Measurements from ENCODE around the gene C5orf24. TPM values are rescaled to one million over a fixed set of nuclear protein-coding genes. Genes with fewer than 3 reads are reported as not detected.
A peak's percentile ranks its signal among the peaks of the same experiment; 100 is the strongest.
"Not testable (repeated sequence)": the region's sequence is repeated elsewhere in the genome, so short reads cannot be mapped to it uniquely, and the experiment has no call there.

C5orf24 gene
- total RNA-seq (ENCODE audit: insufficient read depth, low replicate concordance): 73.2 TPM

GRCh38 chr5:134845852-134846640 lies at the start of gene C5orf24:
TSS of gene C5orf24 (plus strand) at chr5:134845968. CDS start at chr5:134854901, 8,933 bp downstream.
- DNase-seq (ENCODE audit: low spot score): peak; percentile 97

- DNase-seq (ENCODE audit: low spot score): no peak
Observed at GRCh38 chr5:134798468-134798867, 47.3 kb upstream of the C5orf24 start.

GRCh38 chr5:134803821-134804220 lies 41.9 kb upstream of the C5orf24 start:
- DNase-seq (ENCODE audit: low spot score): no peak

GRCh38 chr5:134813407-134813806 lies 32.4 kb upstream of the C5orf24 start:
- DNase-seq (ENCODE audit: low spot score): no peak

GRCh38 chr5:134813827-134814226 lies 31.9 kb upstream of the C5orf24 start:
- DNase-seq (ENCODE audit: low spot score): no peak

- DNase-seq (ENCODE audit: low spot score): no peak
Observed at GRCh38 chr5:134817006-134817405, 28.8 kb upstream of the C5orf24 start.

GRCh38 chr5:134818776-134819175 lies 27.0 kb upstream of the C5orf24 start:
- DNase-seq (ENCODE audit: low spot score): no peak

- DNase-seq (ENCODE audit: low spot score): no peak
Observed at GRCh38 chr5:134819407-134819963, 26.3 kb upstream of the C5orf24 start.

- DNase-seq (ENCODE audit: low spot score): no peak
Observed at GRCh38 chr5:134821841-134822240, 23.9 kb upstream of the C5orf24 start.

GRCh38 chr5:134824681-134825080 lies 21.1 kb upstream of the C5orf24 start:
- DNase-seq (ENCODE audit: low spot score): no peak

- no peak for DNase-seq (ENCODE audit: low spot score)
Observed at GRCh38 chr5:134825212-134825611, 20.6 kb upstream of the C5orf24 start.

GRCh38 chr5:134833340-134834032 lies 12.3 kb upstream of the C5orf24 start:
- DNase-seq (ENCODE audit: low spot score): peak; percentile 17

- no peak for DNase-seq (ENCODE audit: low spot score)
Observed at GRCh38 chr5:134835623-134836022, 10.1 kb upstream of the C5orf24 start.

- no peak for DNase-seq (ENCODE audit: low spot score)
Observed at GRCh38 chr5:134837530-134838181, 8.1 kb upstream of the C5orf24 start.

GRCh38 chr5:134838361-134838760 lies 7.4 kb upstream of the C5orf24 start:
- DNase-seq (ENCODE audit: low spot score): not testable (repeated sequence)

- DNase-seq (ENCODE audit: low spot score): no peak
Observed at GRCh38 chr5:134840811-134841210, 5.0 kb upstream of the C5orf24 start.

GRCh38 chr5:134844252-134844651 lies 1.5 kb upstream of the C5orf24 start:
- DNase-seq (ENCODE audit: low spot score): no peak

GRCh38 chr5:134845335-134845851 lies 375 bp upstream of the C5orf24 start:
- no peak for DNase-seq (ENCODE audit: low spot score)

- peak; percentile 18 for DNase-seq (ENCODE audit: low spot score)
Observed at GRCh38 chr5:134846641-134846960, 833 bp downstream of the C5orf24 start.

GRCh38 chr5:134849434-134849933 lies 3.7 kb downstream of the C5orf24 start:
- DNase-seq (ENCODE audit: low spot score): not testable (repeated sequence)

- DNase-seq (ENCODE audit: low spot score): peak; percentile 12
Observed at GRCh38 chr5:134851307-134851923, 5.6 kb downstream of the C5orf24 start.

Data from umbilical cord (tissue), 2 donors.